Esophagus squamous epithelium (tissue), 5 donors: Measurements from ENCODE around the gene RPRD1A. TPM values are rescaled to one million over a fixed set of nuclear protein-coding genes. Genes with fewer than 3 reads are reported as not detected.

ENCODE experiments used
- DNase-seq: peaks from one replicate; lab custom pipeline; 2025; lab: John Stamatoyannopoulos, UW
- H3K27ac ChIP-seq, 4 donors: fragments of 200-600 bp; sonication (generic); one replicate each; pipeline ENCODE4 v1.5.1; 2016 to 2019; ENCODE audit warnings: mild to moderate bottlenecking in 1 of 4
- H3K27me3 ChIP-seq, 4 donors: fragments of 200-600 bp; sonication (generic); 1 replicate in 3 of 4; 2 replicates in 1 of 4; pipeline versions ENCODE4 v1.5.1 to v1.6.0; 2017 to 2021; ENCODE audit warnings: antibody characterized with exemption in 1 of 4
- H3K36me3 ChIP-seq, 3 donors: fragments of 200-600 bp; sonication (generic); one replicate each; pipeline ENCODE4 v1.5.1; 2016 to 2019
- H3K4me1 ChIP-seq, 3 donors: fragments of 200-600 bp; sonication (generic); one replicate each; pipeline ENCODE4 v1.5.1; 2017 to 2019
- H3K4me3 ChIP-seq, 4 donors: fragments of 200-600 bp; sonication (generic); 1 replicate in 3 of 4; 2 replicates in 1 of 4; pipeline ENCODE4 v1.5.1; 2016 to 2019; ENCODE audit warnings: mild to moderate bottlenecking in 2 of 4, moderate library complexity in 1 of 4
- H3K9me3 ChIP-seq, 3 donors: fragments of 200-600 bp; sonication (generic); one replicate each; pipeline ENCODE4 v1.5.1; 2016 to 2019
- POLR2A ChIP-seq, 4 donors: fragments of 450-650 bp; IDR thresholded peaks; one replicate each; pipeline ENCODE4 v1.6.1; 2017; ENCODE audit warnings: antibody characterized with exemption in 4 of 4, mild to moderate bottlenecking in 4 of 4, moderate library complexity in 3 of 4
- WGBS, 2 donors: methylation state at CpG; one replicate each; pipeline ENCODE4 v1.1.5; 2018; 5-methylcytosine and 5-hydroxymethylcytosine counted together
- intact Hi-C: fragments of 100-400 bp; cut with DNase I; formaldehyde crosslinking; loops from one replicate; pipeline ENCODE4 v1.15.0; 2022
- total RNA-seq, 4 donors: library from RNA; depleted of rRNA; stranded (reverse); fragments of >200 nt; gene quantifications; one replicate each; pipeline ENCODE4 v1.1.0, GENCODE V29; 2016
- TF ChIP-seq, protein P1 (sequence below), 6 experiments: fragments of 450-650 bp in 4 of 6; fragments of 200-600 bp in 2 of 6; sonication (generic) in 2 of 6; IDR thresholded peaks; one replicate each; pipeline ENCODE4 v1.5.1; 2016 to 2019; ENCODE audit warnings: antibody characterized with exemption in 6 of 6, mild to moderate bottlenecking in 4 of 6, moderate library complexity in 4 of 6
- donor health status: DM: yes; HTN: yes; CAD: no.

RPRD1A gene
- total RNA-seq, 4 donors from 2014 or later, result 30.3 to 54.1 (median 51.1) TPM

- DNase-seq, result no peak
- intact Hi-C loops, result no loop called here
- Histone ChIP-seq H3K27ac (no peak overlapping the region), H3K27me3 (no peaks in the 10 kb centered on the region), H3K4me1 (no peaks in the 10 kb centered on the region), H3K4me3 (no peak overlapping the region), H3K36me3 (peaks cover 0 to 4% (median 0%) of the 10 kb centered on the region in 3 donors), H3K9me3 (peaks cover 0 to 5% (median 2%) of the 10 kb centered on the region in 3 donors)
- 80 to 100% methylated on average over 1 of the region's 1 CpG for WGBS, 2 donors
- TF ChIP-seq, protein P1, sequence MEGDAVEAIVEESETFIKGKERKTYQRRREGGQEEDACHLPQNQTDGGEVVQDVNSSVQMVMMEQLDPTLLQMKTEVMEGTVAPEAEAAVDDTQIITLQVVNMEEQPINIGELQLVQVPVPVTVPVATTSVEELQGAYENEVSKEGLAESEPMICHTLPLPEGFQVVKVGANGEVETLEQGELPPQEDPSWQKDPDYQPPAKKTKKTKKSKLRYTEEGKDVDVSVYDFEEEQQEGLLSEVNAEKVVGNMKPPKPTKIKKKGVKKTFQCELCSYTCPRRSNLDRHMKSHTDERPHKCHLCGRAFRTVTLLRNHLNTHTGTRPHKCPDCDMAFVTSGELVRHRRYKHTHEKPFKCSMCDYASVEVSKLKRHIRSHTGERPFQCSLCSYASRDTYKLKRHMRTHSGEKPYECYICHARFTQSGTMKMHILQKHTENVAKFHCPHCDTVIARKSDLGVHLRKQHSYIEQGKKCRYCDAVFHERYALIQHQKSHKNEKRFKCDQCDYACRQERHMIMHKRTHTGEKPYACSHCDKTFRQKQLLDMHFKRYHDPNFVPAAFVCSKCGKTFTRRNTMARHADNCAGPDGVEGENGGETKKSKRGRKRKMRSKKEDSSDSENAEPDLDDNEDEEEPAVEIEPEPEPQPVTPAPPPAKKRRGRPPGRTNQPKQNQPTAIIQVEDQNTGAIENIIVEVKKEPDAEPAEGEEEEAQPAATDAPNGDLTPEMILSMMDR (IDR thresholded peaks at IDR 0.05), result no peak
- no peak for TF ChIP-seq POLR2A (IDR thresholded peaks at IDR 0.05)
Measured at GRCh38 chr18:36043153-36043552, 24.2 kb downstream of the RPRD1A start.

DNA sequence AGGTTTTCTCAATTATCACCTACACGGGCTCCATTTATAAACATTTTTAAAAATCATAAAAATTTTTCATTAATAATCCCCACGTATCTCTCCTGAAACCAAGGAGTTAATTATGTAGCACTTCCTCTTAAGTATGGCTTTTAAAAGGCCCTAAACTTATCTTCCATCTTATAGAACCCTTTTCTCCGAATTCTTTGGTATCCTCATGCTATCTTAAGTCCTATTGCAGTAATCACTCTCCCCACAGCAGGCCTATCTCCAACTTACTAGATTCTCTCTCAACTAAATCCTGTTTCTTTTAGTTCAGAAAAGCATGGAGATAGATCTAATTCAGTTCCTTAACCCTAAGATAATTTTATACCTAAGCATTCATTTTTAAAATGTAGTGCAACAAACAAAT is 26.2 kb downstream of the RPRD1A start:
- Histone ChIP-seq H3K4me1 (no peaks in the 10 kb centered on the region), H3K27ac (no peak overlapping the region), H3K4me3 (no peak overlapping the region), H3K9me3 (peaks cover 0 to 10% (median 9%) of the 10 kb centered on the region in 3 donors), H3K27me3 (no peaks in the 10 kb centered on the region), H3K36me3 (peaks cover 0 to 16% (median 0%) of the 10 kb centered on the region in 3 donors)
- no peak for DNase-seq
- intact Hi-C loops, result no loop called here
- WGBS, 2 donors, result 90 to 94% methylated on average over 3 of the region's 3 CpGs
- no peak for TF ChIP-seq POLR2A (IDR thresholded peaks at IDR 0.05)
- TF ChIP-seq, protein P1 (IDR thresholded peaks at IDR 0.05), result no peak

- 94 to 100% methylated on average over 2 to 4 of the region's 5 CpGs for WGBS, 2 donors
- intact Hi-C loops, result no loop called here
- Histone ChIP-seq H3K36me3 (peaks cover 0 to 16% (median 0%) of the 10 kb centered on the region in 3 donors), H3K4me1 (peaks cover 0 to 14% (median 0%) of the 10 kb centered on the region in 3 donors), H3K27ac (no peak overlapping the region), H3K9me3 (peaks cover 0 to 10% (median 9%) of the 10 kb centered on the region in 3 donors), H3K27me3 (no peaks in the 10 kb centered on the region), H3K4me3 (no peak overlapping the region)
- no peak for TF ChIP-seq POLR2A (IDR thresholded peaks at IDR 0.05)
- TF ChIP-seq, protein P1 (IDR thresholded peaks at IDR 0.05), result no peak
- DNase-seq, result no peak
Measured at GRCh38 chr18:36038102-36038663, 29.2 kb downstream of the RPRD1A start.

DNA sequence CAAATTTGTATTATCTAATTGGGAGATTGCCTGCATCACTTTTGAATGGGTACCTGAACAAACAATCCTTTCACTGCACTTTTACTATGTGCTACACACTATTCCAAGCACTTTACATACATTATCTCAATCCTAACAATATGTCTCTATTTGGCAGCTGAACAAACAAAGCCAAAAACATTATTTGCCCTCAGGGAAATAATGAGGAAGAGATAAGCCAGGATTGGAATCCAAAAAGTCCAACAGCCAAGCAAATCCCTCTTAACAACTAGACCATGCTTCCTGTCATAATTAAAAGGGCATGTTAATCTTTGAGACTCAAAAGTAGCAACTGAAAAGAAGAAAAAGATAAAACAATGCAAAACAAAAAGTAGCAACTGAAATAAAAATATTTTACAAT is 32.1 kb downstream of the RPRD1A start:
- H3K36me3 ChIP-seq, result peaks cover 0 to 32% (median 0%) of the 10 kb centered on the region in 3 donors
- no peak overlapping the region for H3K27ac ChIP-seq
- TF ChIP-seq POLR2A (IDR thresholded peaks at IDR 0.05), result no peak
- TF ChIP-seq, protein P1 (IDR thresholded peaks at IDR 0.05), result no peak
- intact Hi-C loops, result no loop called here
- peaks cover 0 to 14% (median 0%) of the 10 kb centered on the region in 3 donors for H3K4me1 ChIP-seq
- peaks cover 0 to 10% (median 9%) of the 10 kb centered on the region in 3 donors for H3K9me3 ChIP-seq
- H3K27me3 ChIP-seq, result no peaks in the 10 kb centered on the region
- no peak overlapping the region for H3K4me3 ChIP-seq
- no peak for DNase-seq

- intact Hi-C loops, result no loop called here
- peaks cover 0 to 10% (median 9%) of the 10 kb centered on the region in 3 donors for H3K9me3 ChIP-seq
- peaks cover 0 to 41% (median 0%) of the 10 kb centered on the region in 3 donors for H3K36me3 ChIP-seq
- H3K4me1 ChIP-seq, result peaks cover 0 to 14% (median 0%) of the 10 kb centered on the region in 3 donors
- no peak overlapping the region for H3K4me3 ChIP-seq
- TF ChIP-seq POLR2A (IDR thresholded peaks at IDR 0.05), result no peak
- TF ChIP-seq, protein P1 (IDR thresholded peaks at IDR 0.05), result no peak
- H3K27me3 ChIP-seq, result no peaks in the 10 kb centered on the region
- WGBS, 2 donors, result 92% methylated on average over 1 of the region's 1 CpG
- no peak overlapping the region for H3K27ac ChIP-seq
- no peak for DNase-seq
Measured at GRCh38 chr18:36034299-36034895, 33.0 kb downstream of the RPRD1A start.
